GM19467 (cell line): Measurements from ENCODE around the gene AP3S2.
"Not testable (repeated sequence)": the region's sequence is repeated elsewhere in the genome, so short reads cannot be mapped to it uniquely, and the experiment has no call there.

Source experiments
- ATAC-seq: cut with Tn5 transposase; IDR thresholded peaks from one replicate; pipeline ENCODE4 v1.9.1; 2021; ENCODE audit warnings: mild to moderate bottlenecking, moderate library complexity; ENCODE audit not compliant: unreplicated experiment

AP3S2 gene

DNA sequence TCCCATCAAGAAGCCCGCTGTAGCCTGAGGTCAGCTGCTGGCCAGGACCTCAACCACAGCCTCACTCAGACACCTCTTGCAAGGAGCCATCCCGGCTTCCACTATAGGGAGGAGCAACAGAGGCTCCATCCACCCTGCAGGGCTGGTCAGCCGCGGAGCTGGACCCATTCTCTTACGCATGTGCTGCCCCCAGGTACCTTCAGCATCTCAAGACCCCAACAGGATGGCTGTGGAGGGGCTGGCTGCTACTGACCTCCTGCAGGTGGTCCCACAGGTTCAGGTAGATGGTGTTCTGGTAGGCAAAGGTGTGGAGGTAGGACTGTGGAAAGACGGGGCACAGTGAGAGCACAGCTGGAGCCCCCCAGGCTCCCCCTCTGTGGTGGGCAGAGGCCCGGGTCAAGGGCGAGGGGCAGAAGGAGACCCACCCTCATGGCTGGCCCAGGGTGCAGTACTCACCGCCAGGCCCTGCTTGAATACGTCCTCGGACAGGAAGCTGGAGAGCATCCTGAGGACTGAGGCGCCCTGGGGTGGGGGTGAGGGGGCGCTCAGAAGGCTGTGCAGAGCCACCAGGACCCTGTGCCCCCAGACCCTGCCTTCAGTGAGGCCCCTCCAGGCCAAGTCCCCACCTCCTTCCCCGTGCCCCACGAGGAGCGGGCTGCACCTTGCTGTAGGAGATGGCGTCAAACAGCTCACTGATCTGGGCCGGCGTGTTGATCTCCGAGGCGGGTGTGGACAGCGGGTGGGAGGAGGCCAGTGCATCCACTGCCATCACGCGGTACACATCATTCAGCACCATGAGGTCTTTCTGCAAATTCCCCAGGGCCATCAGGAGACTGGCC, 90.6 kb downstream of the AP3S2 start:
- ATAC-seq, result no peak

DNA sequence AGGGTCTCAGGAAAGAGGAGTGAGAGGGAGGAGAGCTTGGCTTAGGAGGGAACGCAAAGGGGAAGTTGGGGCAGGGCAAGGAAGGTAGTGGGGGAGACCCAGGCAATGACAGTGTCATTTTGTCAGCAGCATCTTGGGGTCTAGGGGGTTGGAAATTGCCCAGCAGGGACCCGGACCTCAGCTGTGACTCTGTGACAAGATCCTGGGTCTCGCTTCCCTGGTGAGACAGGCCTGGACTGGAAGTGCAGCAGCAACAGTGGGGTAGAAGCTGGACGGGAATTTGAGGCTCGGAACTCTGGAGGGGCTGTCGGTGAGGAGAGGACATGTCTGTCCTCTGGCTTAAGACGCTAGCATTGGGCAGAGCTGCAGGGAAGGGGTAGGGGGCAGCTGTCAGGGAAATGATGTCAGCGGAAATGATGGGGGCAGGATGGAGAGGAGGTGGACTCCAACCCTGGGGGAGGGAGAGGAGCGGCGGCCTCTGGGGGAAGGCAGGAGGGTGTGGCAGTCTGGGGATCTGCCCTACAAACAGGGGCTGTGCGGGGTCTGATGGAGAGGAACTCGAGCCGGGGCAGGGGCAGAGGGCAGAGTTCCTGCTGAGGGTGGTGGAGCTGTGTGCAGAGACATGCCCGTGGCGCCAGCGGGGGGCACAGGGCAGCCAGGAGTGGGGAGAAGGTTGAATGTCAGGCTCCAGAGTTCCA, 91.4 kb downstream of the AP3S2 start:
- ATAC-seq, result no peak

- no peak for ATAC-seq
Measured at GRCh38 chr15:89801471-89802195, 92.2 kb downstream of the AP3S2 start.

- ATAC-seq, result no peak
Measured at GRCh38 chr15:89799918-89800498, 93.8 kb downstream of the AP3S2 start.

DNA sequence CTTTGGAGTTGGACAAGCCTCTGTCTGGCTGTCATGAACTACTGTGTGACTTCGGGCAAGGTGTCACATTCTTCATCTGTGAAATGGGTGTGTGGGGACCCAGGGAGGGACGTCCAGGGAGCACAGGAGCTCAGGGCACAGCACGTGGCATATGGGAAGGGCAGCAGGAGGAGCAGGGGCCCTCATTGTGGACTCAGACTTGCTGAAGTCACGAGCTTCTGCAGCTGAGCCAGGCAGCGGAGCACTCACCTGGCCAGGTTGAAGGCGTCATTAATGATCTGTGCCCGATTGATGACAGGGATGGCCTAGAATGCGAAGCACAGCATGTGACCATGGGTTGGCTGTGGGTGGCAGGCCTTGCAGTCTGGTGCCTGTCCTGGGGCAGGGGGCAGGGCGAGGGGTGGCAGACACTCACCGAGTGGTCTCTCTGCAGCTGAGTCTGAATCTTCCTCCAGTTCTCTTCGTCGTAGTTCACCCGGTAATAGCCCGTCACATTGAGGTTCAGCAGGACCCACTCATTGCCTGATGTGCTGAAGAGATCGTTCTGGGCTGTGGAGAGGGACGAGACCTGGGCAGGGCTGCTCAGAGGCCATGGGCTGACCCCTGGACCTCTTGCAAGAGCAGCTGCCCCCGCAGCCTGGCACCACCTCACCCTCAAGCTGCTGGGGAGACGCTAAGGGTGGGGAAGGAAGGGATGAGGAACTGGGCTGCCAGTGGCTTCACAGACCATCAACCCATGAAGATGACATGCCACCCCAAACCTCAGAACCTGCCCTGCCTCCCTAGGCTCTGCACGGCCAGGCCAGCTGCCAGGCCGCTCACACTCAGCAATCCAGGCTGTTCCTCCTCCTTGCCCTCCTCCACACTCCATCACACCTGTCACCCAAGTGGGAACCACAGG, 94.5 kb downstream of the AP3S2 start:
- ATAC-seq, result no peak

- ATAC-seq, result no peak
Measured at GRCh38 chr15:89797678-89798201, 96.1 kb downstream of the AP3S2 start.

GRCh38 chr15:89795996-89796395, 97.8 kb downstream of the AP3S2 start:
- ATAC-seq, result no peak

DNA sequence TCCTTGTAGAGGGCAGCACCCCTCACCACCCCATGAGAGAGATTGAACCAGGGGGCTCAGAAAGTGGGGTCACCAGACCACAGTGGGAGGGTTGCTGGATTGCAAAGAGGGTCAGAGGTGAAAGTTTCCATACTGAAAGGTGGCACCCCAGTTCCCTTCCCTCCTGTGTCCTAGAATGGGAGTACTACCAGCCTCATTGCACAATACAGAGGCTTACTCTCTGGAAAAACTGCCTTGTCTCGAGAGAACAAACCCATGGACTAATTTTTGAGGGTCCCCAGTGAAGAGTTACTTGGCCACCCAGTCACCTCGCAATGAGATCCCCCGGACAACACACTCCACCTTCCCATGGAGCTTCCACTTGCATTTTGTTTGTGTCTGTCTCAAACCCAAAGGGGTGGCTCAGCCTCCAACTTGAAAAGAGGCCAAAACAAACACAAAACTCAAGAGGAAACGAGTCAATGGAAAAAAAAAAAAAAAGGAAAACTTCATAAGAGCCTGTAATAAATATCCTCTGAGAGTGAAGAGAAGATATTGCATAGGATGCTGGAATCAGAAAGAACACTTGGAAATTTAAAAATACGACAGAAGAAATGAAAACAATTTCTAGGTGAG, 99.1 kb downstream of the AP3S2 start:
- no peak for ATAC-seq

- no peak for ATAC-seq
Measured at GRCh38 chr15:89792106-89792805, 101.5 kb downstream of the AP3S2 start.

GRCh38 chr15:89790661-89791060, 103.1 kb downstream of the AP3S2 start:
- ATAC-seq, result no peak

- no peak for ATAC-seq
Measured at GRCh38 chr15:89790206-89790605, 103.6 kb downstream of the AP3S2 start.

DNA sequence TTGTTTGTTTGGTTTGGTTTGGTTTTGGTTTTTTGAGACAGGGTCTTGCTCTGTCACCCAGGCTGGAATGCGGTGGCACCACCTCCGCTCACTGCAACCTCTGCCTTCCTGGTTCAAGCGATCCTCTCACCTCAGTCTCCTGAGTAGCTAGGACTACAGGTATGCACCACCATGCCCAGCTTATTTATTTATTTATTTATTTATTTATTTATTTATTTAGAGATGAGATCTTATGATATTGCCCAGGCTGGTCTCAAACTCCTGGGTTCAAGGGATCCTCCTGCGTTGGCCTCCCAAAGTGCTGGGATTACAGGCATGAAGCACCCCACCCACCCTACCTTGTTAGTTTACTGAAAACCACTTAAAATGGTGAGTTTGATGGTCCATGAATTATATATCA, 105.2 kb downstream of the AP3S2 start:
- not testable (repeated sequence) for ATAC-seq

DNA sequence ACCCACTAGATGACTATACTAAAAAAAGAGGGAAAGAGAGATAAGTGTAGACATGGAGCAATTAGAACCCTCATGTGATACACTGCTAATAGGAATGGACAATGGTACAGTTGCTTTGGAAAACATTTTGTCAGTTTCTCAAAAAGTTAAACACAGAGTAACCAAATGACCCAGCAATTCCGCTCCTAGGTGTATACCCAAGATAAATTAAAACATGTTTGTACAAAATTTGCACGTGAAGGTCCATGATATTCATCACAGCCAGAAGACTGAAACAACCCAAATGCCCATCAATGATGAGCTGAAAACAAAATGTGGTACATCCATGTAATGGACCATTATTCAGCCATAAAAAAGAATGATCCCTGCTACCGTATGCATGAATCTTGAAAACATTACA, 105.8 kb downstream of the AP3S2 start:
- ATAC-seq, result no peak

DNA sequence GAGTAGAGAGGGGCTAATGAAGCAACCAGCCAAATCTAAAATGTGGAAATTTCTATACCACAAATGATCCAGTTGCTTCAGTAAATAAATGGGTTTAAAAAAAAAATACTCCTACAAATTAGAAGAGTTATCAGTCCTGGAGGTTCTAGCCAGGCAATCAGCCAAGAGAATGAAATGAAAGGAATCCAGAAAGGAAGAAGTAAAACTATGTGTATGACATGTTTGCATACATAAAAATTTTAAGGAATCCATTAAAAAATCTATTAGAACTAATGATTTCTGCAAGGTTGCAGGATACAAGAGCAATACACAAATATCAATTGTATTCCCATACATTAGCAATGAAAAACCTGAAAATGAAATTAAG, 108.0 kb downstream of the AP3S2 start:
- ATAC-seq, result no peak

DNA sequence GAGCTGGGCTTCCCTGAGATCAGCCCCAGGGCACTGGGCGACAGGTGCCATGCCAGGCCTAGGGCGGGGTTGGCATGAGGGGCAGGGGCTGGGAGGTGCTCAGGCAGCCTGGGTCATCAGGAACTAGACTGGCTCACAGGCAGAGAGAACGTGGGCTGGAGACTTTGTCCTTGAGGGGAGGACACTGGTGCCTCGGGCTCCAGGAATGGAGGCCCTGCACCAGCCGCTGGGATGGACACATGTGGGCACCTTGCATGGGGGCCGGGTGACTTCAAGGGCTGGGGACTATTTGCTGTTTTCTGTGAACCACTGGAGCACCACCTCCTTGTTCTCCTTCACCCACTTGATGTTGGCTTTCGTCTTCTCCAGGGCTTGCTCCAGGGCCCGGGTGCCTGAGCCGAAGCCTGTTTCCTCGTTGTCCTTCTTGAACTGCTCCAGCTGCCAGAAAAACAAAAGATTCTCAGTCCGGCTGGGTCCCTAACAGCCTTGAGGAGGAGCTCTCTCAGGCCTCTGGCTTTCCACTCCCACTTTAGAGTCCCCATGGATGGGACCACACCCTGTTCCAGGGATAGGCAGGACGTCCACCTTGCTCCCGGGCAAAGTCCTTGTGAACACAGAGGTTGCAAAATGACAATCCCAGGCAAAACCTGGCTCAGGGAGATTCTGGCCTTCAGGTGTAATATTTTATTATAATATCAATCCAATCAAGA, 108.6 kb downstream of the AP3S2 start:
- ATAC-seq, result no peak

GRCh38 chr15:89784686-89784960, 109.2 kb downstream of the AP3S2 start:
- ATAC-seq, result no peak

DNA sequence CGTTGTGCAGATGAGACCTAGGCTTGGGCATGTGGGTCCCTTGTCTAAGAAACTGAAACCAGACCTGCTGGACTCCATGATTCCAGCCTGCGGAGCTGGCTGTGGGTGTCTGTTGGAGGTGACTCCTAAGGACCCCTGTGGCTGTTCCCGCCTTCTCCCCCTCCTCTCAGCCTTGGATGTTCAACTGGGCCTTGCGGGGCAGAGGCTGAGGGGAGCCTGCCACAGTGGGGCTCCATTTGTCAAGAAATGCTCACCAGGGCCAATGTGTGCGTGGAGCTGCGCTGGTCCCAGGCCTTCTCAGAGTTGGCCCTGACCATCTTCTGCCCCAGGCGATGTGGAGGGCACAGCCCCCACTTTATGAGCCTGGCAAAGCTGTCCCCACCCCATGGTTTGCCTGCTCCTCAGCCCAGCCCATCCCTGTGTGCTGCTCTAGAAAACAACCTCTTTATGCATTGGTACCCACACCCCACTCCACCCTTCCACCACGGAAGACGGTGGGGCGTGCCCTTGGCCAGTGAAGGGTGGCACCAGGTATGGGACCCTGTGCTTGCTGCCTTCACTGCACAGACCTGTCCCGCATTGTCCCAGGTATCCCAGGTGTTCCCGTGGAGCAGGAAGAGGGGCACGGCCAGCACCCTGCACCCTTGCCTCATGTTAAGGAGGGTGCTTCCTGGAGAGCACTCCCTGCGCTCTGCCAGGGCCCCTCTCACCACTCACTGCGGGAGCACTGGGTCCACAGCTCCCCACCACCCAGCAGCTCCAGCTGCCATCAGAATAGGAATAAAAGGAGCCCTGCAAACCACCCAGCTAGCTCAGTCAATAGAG, 109.7 kb downstream of the AP3S2 start:
- ATAC-seq, result no peak
